GM12878 (cell line): ENCODE data around the gene KLK2. TPM values are rescaled to one million over a fixed set of nuclear protein-coding genes. Genes with fewer than 3 reads are reported as not detected.

ENCODE experiments used
- ATAC-seq: fragments of 200-7000 bp; cut with Tn5 transposase; 3 replicates; pipeline ENCODE4 v1.9.1; 2020; ENCODE audit warnings: mild to moderate bottlenecking, moderate library complexity
- BruUV-seq: library from RNA; stranded (reverse); fragments of 400-500 nt; replicated peaks from 2 replicates; lab custom pipeline; 2021; lab: Mats Ljungman, UMichigan
- CTCF ChIA-PET: fragments of 300-600 bp; sonication (Branson Sonifier 250); formaldehyde crosslinking; extraction: SDS; loops from one replicate; lab custom pipeline; 2021; ENCODE audit warnings: inconsistent platforms; lab: Yijun Ruan, JAX
- POLR2A ChIA-PET: fragments of 350-600 bp; formaldehyde crosslinking; extraction: SDS; loops from one replicate; lab custom pipeline; 2021; ENCODE audit warnings: inconsistent platforms; lab: Charles Lee
- RAD21 ChIA-PET: fragments of 300-600 bp; sonication (Branson Sonifier 250); formaldehyde crosslinking; loops from one replicate; lab custom pipeline; 2023; ENCODE audit warnings: antibody characterized with exemption; ENCODE audit not compliant: unreplicated experiment; lab: Charles Lee
- SMC1A ChIA-PET: fragments of 300-600 bp; sonication (Branson Sonifier 250); formaldehyde crosslinking; loops from one replicate; lab custom pipeline; 2023; ENCODE audit not compliant: unreplicated experiment, uncharacterized antibody; lab: Charles Lee
- DNase-seq: peaks from one replicate; pipeline ENCODE4 v3.0.0-alpha.2; 2011; ENCODE audit warnings: low read depth, low spot score
- FAIRE-seq: peaks from 3 replicates; lab custom pipeline; 2011; peaks lifted over from hg19 to GRCh38; lab: Jason Lieb, UNC
- H2AFZ ChIP-seq: 2 replicates; pipeline ENCODE4 v1.6.0; 2011; ENCODE audit warnings: low read depth, low read length, control low read depth; ENCODE audit not compliant: control insufficient read depth
- H3K27ac ChIP-seq: 2 replicates; pipeline ENCODE4 v1.5.1; 2011; ENCODE audit warnings: control low read depth; ENCODE audit not compliant: control insufficient read depth, insufficient read depth
- H3K27me3 ChIP-seq, 2 experiments: replicated peaks in 1 of 2; 2 replicates each; pipeline versions ENCODE4 v1.6.0 to v1.6.1; 2011; ENCODE audit warnings: low read length in 1 of 2; ENCODE audit not compliant: control insufficient read depth in 2 of 2, insufficient read depth in 2 of 2
- H3K36me3 ChIP-seq, 2 experiments: 2 replicates each; pipeline ENCODE4 v1.5.1; 2011; ENCODE audit warnings: low read length in 1 of 2; ENCODE audit not compliant: control insufficient read depth in 2 of 2, insufficient read depth in 2 of 2
- H3K4me1 ChIP-seq: 2 replicates; pipeline ENCODE4 v1.6.1; 2011; ENCODE audit warnings: mild to moderate bottlenecking, low read length, moderate library complexity, mixed read lengths; ENCODE audit not compliant: control insufficient read depth, insufficient read depth
- H3K4me2 ChIP-seq: 2 replicates; pipeline ENCODE4 v1.6.0; 2011; ENCODE audit warnings: control low read depth; ENCODE audit not compliant: control insufficient read depth, insufficient read depth
- H3K4me3 ChIP-seq: fragments of 200-600 bp; sonication (generic); 2 replicates; pipeline ENCODE4 v1.5.1; 2016
- H3K79me2 ChIP-seq: 2 replicates; pipeline ENCODE4 v1.6.0; 2011; ENCODE audit warnings: low read length; ENCODE audit not compliant: control insufficient read depth, insufficient read depth
- H3K9ac ChIP-seq: 2 replicates; pipeline ENCODE4 v1.8.0; 2011; ENCODE audit warnings: low read length, control low read depth, mixed read lengths; ENCODE audit not compliant: control insufficient read depth, insufficient read depth
- H3K9me3 ChIP-seq: replicated peaks from 3 replicates; pipeline ENCODE4 v1.5.1; 2011; ENCODE audit warnings: mild to moderate bottlenecking, low read length; ENCODE audit not compliant: control insufficient read depth, insufficient read depth
- H4K20me1 ChIP-seq: 2 replicates; pipeline ENCODE4 v1.6.0; 2011; ENCODE audit not compliant: control insufficient read depth, insufficient read depth
- BHLHE40 ChIP-seq, 2 experiments: fragments of 450-650 bp in 1 of 2; IDR thresholded peaks; 2 replicates each; pipeline ENCODE4 v1.6.1; 2011 to 2017; ENCODE audit warnings: low read depth in 2 of 2, borderline replicate concordance in 1 of 2, improper control_type of control experiment in 1 of 2, low read length in 1 of 2, mild to moderate bottlenecking in 1 of 2
- BRCA1 ChIP-seq: IDR thresholded peaks from 2 replicates; pipeline ENCODE4 v1.6.1; 2011; ENCODE audit warnings: low read depth, low read length, improper control_type of control experiment
- CEBPZ ChIP-seq: fragments of 150-350 bp; IDR thresholded peaks from 2 replicates; pipeline ENCODE4 v1.6.1; 2016; ENCODE audit warnings: low read depth, low read length
- CTCF ChIP-seq, 3 experiments: IDR thresholded peaks in 2 of 3; conservative IDR thresholded peaks in 1 of 3; 2 replicates each; pipeline ENCODE4 v1.5.1; 2011; ENCODE audit warnings: low read depth in 3 of 3, low read length in 3 of 3, mild to moderate bottlenecking in 3 of 3, control low read depth in 2 of 3, moderate library complexity in 2 of 3, inconsistent platforms in 1 of 3, mixed read lengths in 1 of 3; ENCODE audit not compliant: control insufficient read depth in 2 of 3, insufficient read depth in 1 of 3; ENCODE audit errors: extremely low read depth in 1 of 3
- IKZF1 ChIP-seq: fragments of 450-650 bp; conservative IDR thresholded peaks from 2 replicates; pipeline ENCODE4 v1.6.1; 2017; ENCODE audit warnings: antibody characterized with exemption, mild to moderate bottlenecking
- MYC ChIP-seq: IDR thresholded peaks from 2 replicates; pipeline ENCODE4 v1.6.1; 2011; ENCODE audit warnings: mild to moderate bottlenecking, low read length, moderate library complexity, inconsistent platforms; ENCODE audit not compliant: insufficient read depth, insufficient replicate concordance, insufficient read length, severe bottlenecking
- NFYB ChIP-seq: IDR thresholded peaks from 2 replicates; pipeline ENCODE4 v1.6.1; 2011; ENCODE audit warnings: low read depth, mild to moderate bottlenecking, low read length, improper control_type of control experiment, moderate library complexity; ENCODE audit not compliant: insufficient read depth
- RAD51 ChIP-seq: fragments of 450-650 bp; IDR thresholded peaks from 2 replicates; pipeline ENCODE4 v1.6.1; 2016; ENCODE audit warnings: moderate library complexity, mild to moderate bottlenecking, inconsistent platforms
- RELB ChIP-seq: fragments of 450-650 bp; IDR thresholded peaks from 2 replicates; pipeline ENCODE4 v1.6.1; 2017; ENCODE audit warnings: low read depth, mild to moderate bottlenecking, moderate library complexity
- TCF12 ChIP-seq: IDR thresholded peaks from 2 replicates; pipeline ENCODE4 v1.6.1; 2011; ENCODE audit warnings: low read depth, mild to moderate bottlenecking, low read length
- WGBS: methylation state at CpG from one replicate; pipeline ENCODE4 v1.1.6; 2016; ENCODE audit warnings: low lambda C conversion rate; ENCODE audit not compliant: insufficient replicate concordance, insufficient coverage; ENCODE audit errors: missing lambda C conversion rate; 5-methylcytosine and 5-hydroxymethylcytosine counted together
- in situ Hi-C: fragments of 300-500 bp; cut with MboI; formaldehyde crosslinking; loops from 9 replicates; pipeline ENCODE4 v1.14.3; 2018; ENCODE audit warnings: mixed read lengths
- intact Hi-C: fragments of 100-400 bp; cut with micrococcal nuclease; formaldehyde crosslinking; loops from one replicate; pipeline ENCODE4 v1.14.2; 2022; ENCODE audit not compliant: unreplicated experiment
- polyA plus RNA-seq, 11 experiments: library from polyadenylated mRNA; depleted of rRNA in 4 of 11; unstranded in 6 of 11; stranded (reverse) in 5 of 11; fragments of >200 nt; fragmentation: Nextera tagmentation in 4 of 11; fragmentation: Illumina TruSeq in 1 of 11; extraction: Ambion mirVana in 4 of 11; extraction: Trizol in 1 of 11; gene quantifications; 1 replicate in 1 of 11; 2 replicates in 10 of 11; pipeline versions ENCODE4 v1.2.1 to v1.2.3, GENCODE V29; 2011 to 2016; ENCODE audit warnings: inconsistent platforms in 2 of 11, missing spikeins in 2 of 11, low read depth in 1 of 11
- total RNA-seq, 4 experiments: library from RNA; depleted of rRNA in 3 of 4; stranded (reverse); fragments of >200 nt in 3 of 4; fragmentation: Illumina TruSeq in 1 of 4; extraction: Trizol in 1 of 4; gene quantifications; 2 replicates each; pipeline versions ENCODE4 v1.2.1 to v1.2.3, GENCODE V29; 2013 to 2021

Gene KLK2
- total and polyA plus RNA-seq, 10 of the 15 experiments (the other 5 are each of a cell fraction or from before 2014, with no cell fraction given), result 0.19 to 3.1 (median 1.2) TPM

GRCh38 chr19:50908336-50908735 lies 35.1 kb downstream of the KLK2 start:
- SMC1A ChIA-PET, result interaction anchor here (2.0 kb wide), 1 partner anchor 13 kb away, joined by 12 read pairs; no protein-coding TSS in a partner anchor
- no peak for FAIRE-seq

More at GRCh38 chr19:50908336-50908735, 35.1 kb downstream of the KLK2 start:
- WGBS, result 54% methylated on average over 19 of the region's 25 CpGs
- Histone ChIP-seq H3K27me3 (peaks cover 4 to 9% of the 10 kb centered on the region in 2 experiments; a peak in 3 of 4 replicates), H4K20me1 (no peaks in the 10 kb centered on the region), H3K4me2 (no peak overlapping the region), H3K27ac (no peak overlapping the region), H3K9ac (no peak overlapping the region), H3K36me3 (no peaks in the 10 kb centered on the region), H3K79me2 (no peaks in the 10 kb centered on the region), H3K9me3 (no peaks in the 10 kb centered on the region; the same call in 2 of the 3 replicates), H3K4me1 (no peaks in the 10 kb centered on the region), H2AFZ (no peak overlapping the region), H3K4me3 (no peak overlapping the region)
- intact Hi-C loops, result no loop called here
- RAD21 ChIA-PET, result interaction anchor here (0.9 to 1.6 kb wide), 2 partner anchors 12 to 14 kb away, joined by 3 to 5 read pairs; no protein-coding TSS in a partner anchor
- DNase-seq (no peak), ATAC-seq (no peak)
- CTCF ChIA-PET, result interaction anchor here (1.5 to 3.6 kb wide), 3 partner anchors 10 to 13 kb away, joined by 3 to 30 read pairs (median 4); no protein-coding TSS in a partner anchor
- in situ Hi-C loops, result no loop called here
- TF ChIP-seq TCF12 (no peak), CTCF (IDR thresholded peaks at IDR 0.05 in 2 of 3, conservative IDR thresholded peaks at IDR 0.05 in 1 of 3; ENCODE audit: control insufficient read depth in 2 of 3, extremely low read depth in 1 of 3, insufficient read depth in 1 of 3, low read depth in 3 of 3, low read length in 3 of 3) (no peak), IKZF1 (no peak), BHLHE40 (IDR thresholded peaks at IDR 0.05; ENCODE audit: borderline replicate concordance in 1 of 2, low read depth in 2 of 2, low read length in 1 of 2) (no peak), RELB (no peak), NFYB (no peak), BRCA1 (no peak), MYC (no peak), RAD51 (no peak), CEBPZ (no peak)
- BruUV-seq, result no TSS peak
- POLR2A ChIA-PET, result no interaction called here
